NCI-H446 (cell line): ENCODE measurements around the gene PRSS57.
"Not testable (repeated sequence)": the region's sequence is repeated elsewhere in the genome, so short reads cannot be mapped to it uniquely, and the experiment has no call there.

Source experiments
- DNase-seq, 2 experiments: peaks; one replicate each; lab custom pipeline; 2025; lab: John Stamatoyannopoulos, UW

PRSS57 gene

DNA sequence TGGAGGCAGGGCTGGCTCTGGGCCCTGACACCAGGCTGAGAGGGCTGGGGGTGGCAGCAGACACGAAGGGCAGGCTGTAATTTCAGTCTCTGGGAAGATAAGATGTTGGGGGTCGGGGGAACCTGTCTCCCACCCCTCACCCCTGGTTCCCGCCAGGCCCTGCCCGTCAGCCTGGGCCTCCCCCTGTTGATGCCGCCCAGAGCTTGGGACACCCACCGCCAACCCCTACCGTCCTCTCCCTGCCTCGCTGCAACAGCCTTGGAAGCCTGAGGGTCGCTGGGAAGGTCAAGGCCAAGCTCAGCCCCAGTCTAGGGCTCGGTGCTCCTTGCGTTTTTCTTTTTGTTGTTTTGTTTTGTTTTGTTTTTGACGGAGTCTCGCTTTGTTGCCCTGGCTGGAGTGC, 28.0 kb upstream of the PRSS57 start:
- no peak for DNase-seq

GRCh38 chr19:722553-723101, 27.4 kb upstream of the PRSS57 start:
- DNase-seq: no peak

- no peak for DNase-seq
Measured at GRCh38 chr19:720345-721160, 25.3 kb upstream of the PRSS57 start.

- DNase-seq: no peak
Measured at GRCh38 chr19:719636-720344, 24.5 kb upstream of the PRSS57 start.

- DNase-seq: no peak
Measured at GRCh38 chr19:718991-719512, 23.8 kb upstream of the PRSS57 start.

DNA sequence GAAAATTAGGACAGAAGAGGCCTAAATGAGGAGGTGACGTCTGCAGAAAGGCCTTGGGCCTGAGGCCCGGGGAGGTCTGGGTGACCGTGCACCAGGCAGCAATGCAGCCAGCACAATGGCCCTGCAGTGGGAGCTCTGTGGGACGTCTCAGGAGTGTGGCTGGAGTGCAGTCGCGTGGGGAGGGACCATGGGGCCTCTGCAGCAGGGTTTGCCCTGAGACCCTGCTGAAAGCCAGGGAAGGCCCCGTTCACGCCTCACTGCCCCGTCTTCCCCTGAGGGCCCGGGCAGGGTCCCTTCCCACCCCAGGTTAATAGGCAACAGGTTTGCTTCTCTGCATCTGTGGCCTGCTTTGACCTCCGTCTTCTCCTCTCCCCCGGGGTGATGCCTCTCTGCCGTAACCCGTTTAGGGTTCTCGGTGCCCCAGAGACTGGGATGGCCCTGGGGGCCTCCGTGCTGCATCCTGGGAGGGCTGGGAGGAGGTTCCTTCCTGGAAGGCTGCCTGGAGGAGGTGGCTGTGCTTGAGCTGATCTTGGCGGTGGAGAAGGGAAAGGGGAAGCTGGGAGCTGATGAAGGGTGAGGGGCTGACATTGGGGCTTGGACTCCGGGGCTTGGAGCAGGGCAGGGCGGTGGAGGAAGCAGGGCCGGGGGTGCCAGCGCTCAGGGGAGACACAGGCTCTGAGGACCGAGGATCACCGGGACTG, 23.1 kb upstream of the PRSS57 start:
- no peak for DNase-seq

- DNase-seq: no peak
Measured at GRCh38 chr19:715347-715746, 20.1 kb upstream of the PRSS57 start.

DNA sequence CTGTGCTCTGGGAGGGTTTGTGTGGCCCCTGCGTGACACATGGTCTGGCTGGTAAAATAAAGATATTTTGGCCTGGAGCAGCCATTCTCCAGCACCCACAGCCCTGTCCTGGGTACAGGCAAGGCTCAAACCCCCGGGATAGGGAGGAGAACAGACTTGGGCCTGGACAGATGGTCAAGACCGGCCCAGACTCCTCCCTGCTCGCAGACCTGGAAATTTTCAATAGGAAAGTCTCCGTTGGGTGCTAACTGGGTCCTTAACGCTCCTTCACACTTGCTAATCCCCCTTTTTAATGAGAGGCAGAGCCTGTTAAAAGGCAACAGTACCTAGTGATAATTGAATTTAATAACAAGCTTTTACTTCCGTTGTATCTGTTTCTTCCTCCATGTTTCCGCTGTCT, 16.0 kb upstream of the PRSS57 start:
- DNase-seq: no peak

DNA sequence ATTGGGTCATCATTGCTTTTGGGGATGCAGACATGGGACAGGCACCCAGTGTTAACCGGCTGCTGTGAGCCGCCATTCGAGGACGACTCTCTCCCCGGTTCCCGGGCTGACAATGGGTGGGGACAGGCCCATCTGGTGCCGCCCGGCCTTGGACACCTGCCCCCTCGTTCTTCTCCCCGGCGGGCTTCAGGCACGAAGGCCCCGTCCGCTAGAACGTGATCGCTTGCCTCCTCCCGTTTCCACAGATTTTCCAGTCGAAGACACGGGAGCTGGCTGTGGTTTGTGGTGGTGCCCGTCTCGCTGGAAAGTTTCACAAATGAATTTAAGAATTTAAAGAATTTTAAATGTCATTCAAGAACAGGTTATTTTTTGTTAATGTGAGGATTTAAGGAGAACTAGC, 15.5 kb upstream of the PRSS57 start:
- DNase-seq: no peak

DNA sequence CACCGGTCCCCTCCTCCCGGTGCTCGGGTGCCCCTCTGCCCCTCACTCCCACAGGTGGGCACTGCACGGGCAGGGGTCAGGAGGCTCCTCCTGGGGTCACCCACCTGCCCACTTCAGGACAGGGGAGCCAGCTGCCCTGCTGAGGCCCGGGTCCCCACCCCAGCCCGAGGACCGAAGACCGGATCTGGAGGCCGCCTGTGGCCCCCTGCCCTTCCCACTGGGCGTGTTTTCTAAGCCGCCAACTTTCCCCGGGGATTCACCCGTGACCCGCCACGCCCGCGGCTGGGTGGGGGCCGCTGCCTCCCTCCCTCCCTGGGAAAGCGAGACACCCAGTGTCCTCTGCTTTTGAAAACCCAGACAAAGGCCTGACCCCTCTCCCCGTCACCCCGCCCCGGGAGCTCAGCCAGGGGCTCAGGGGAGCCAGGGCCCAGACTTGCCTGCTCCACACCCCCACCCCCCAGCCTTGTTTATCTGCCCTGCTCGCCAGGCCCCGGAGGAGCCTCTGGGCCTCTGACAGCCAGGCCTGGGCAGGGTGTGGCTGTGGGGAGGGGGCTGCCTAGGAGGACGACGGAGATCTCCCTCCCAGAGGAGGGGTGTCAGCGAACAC, 14.8 kb upstream of the PRSS57 start:
- DNase-seq: no peak

DNA sequence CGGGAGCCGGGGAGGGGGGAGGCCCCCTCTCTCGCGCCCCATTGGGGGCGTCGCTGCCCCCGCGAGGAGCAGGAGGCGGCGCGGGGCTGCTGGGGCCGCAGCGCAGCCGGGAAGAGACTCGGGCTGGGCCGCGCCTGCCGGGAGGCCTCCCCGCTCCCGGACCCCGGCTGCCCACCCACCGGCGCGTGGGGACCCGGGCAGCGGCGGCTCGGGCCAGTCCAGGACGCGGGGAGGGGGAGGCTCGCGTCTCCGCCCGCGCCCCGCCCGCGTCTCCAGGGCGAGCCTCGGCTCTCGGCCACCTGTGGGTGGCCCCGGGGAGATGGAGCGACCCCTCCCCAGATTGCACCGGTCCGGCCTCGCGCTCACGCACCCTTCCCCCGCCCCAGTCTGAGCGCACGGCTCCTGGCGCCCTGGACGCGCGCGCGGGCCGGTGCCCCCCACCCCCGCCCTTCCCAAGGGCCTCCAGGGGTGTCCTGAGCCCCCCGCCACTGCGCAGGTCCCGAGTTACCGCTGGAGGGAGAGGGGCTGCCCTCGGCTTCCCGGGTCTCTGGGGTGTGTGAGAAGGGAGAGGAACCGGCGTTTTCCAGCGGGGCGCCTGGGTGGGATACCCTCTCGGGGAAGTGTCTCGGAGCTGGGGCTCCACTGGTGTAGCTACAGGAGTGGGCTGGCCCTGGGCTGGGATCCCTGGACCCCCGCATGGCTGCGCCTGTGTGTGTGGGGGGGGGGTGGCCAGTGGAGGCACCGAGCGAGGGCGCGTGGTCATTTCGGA, 14.1 kb upstream of the PRSS57 start:
- DNase-seq: no peak

- DNase-seq: peak in 1 of 2 experiments; percentile 31
Measured at GRCh38 chr19:708154-709143, 13.2 kb upstream of the PRSS57 start, which contains the start of gene PALM. PALM (plus strand) TSS chr19:708935; CDS start chr19:709147, 212 bp downstream.

DNA sequence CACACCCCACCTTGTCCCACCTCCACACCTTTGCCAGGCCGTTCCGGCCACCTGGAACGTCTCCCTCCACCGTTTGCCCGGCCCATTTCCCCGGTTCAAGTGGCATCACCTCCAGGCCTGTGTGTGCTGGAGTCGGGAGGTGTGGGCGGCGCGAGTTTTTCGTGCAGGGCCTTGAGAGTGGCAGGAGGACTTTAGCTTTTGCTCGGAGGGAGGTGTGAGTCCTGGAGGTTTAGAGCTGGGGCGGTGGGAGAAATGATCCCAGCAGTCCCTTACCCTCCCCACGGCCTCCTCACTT, 9.1 kb upstream of the PRSS57 start:
- DNase-seq: no peak

DNA sequence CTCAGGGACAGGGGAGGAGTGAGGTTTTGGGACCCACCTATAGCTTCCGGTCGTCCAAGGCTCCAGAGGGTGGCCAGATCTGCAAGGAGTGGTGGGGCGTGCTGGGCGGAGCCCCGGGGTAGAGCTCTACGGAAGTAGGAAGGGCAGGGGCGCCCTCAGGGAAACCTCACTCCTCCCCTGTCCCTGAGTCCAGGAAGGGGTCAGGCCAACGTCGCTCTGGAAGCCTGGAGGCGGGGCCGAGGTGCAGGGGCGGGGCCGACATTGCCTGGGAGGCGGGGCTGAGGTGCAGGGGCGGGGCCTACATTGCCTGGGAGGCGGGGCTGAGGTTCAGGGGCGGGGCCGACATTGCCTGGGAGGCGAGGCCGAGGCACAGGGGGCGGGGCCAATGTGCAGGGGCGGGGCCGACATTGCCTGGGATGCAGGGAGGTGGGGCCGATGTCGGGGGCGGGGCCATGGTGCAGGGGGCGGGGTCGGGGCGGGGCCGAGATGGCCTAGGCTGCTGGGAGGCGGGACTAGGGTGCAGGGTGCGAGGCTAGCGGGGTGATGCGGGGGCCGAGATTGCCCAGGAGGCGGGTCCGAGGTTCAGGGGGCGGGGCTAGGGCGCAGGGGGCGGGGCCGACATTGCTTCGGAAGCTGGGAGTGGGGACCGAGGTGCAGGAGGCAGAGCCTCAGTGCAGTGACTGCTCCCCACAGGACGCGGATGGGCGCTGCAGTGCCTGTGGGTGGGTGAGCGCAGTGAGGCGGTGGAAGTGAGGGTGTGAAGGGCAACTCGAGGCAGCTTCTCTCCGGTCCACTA, 8.6 kb upstream of the PRSS57 start:
- DNase-seq: peak in 1 of 2 experiments; percentile 44

DNA sequence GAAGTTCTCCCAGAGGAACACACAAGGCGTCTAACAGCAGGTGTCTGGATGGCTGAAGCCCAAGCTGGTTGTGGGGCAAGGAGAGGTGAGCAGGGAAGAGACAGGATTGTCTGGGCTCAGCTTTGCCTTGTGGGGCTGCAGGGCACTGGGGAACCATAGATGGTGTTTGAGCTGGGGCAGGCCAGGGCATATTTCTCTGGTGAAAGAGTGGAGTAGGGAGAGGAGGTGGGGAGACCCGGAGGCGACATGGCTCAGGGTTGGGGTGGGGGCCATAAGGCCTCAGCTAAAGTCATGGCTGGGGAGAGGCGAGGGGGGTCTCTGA, 8.0 kb upstream of the PRSS57 start:
- no peak for DNase-seq

DNA sequence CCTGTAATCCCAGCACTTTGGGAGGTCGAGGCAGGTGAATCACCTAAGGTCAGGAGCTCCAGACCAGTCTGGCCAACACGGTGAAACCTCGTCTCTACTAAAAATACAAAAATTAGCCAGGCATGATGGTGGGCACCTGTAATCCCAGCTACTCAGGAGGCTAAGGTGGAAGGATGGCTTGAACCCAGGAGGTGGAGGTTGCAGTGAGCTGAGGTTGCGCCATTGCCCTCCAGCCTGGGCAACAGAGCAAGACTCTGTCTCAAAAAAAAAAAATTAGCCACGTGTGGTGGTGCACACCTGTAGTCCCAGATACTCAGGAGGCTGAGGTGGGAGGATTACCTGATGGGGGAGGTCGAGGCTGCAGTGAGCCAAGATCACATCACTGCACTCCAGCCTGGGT, 7.6 kb upstream of the PRSS57 start:
- not testable (repeated sequence) for DNase-seq

DNA sequence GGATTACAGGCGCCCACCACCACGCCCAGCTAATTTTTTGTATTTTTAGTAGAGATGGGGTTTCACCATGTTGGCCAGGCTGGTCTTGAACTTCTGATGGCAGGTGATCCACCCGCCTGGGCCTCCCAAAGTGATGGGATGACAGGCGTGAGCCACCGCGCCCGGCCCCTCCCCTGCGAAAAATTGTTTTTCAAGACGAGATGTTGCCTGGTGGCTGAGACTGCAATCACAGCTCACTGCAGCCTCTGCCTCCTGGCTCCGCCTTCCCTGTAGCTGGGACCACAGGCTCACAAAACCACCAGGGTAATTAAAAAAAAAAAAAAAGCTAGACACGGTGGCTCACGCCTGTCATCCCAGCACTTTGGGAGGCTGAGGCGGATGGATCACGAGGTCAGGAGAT, 4.6 kb upstream of the PRSS57 start:
- not testable (repeated sequence) for DNase-seq

DNA sequence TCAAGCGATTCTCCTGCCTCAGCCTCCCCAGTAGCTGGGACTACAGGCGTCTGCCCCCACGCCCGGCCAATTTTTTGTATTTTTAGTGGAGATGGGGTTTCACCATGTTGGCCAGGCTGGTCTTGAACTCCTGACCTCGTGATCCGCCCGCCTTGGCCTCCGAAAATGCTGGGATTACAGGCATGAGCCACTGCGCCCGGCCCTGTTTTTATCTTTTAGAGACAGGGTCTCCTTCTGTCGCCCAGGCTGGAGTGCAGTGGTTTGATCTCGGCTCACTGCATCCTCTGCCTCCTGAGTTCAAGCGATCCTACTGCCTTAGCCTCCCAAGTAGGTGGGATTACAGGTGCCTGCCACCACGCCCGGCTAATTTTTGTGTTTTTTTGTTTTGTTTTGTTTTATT, 3.3 kb upstream of the PRSS57 start:
- DNase-seq: not testable (repeated sequence)
